ENCODE measurements around the gene KIFAP3. TPM values are rescaled to one million over a fixed set of nuclear protein-coding genes. Genes with fewer than 3 reads are reported as not detected.

Gene KIFAP3
- total and polyA plus RNA-seq, 2 donors (not counting 1 experiment from before 2014, with no cell fraction given) = 3.7 to 14.9 TPM

DNA sequence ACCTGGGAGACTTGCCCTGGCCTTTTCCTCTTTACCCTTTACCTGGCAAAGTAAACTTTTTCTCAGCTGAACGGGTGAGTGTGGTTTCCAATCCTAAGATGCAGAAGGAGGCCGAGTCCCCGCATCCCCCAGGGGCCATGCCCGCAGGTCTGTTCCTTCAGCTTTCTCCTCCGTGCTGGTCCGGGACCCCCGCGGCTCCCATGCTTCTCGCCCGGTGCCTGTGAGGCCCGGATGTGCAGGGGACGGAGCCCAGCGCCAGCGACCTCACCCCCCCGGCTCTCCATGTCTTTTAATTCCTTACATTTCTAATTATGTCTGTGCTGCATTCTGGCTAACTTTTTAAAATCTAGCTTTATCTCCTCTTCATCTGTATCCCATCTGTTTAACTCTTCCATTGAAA is 159.3 kb downstream of the KIFAP3 start:
- H3K27ac Mint-ChIP-seq = no peak overlapping the region
- Histone ChIP-seq H3K9me3 (ENCODE audit: control extremely low read depth in 1 of 3, control insufficient read depth in 2 of 3, insufficient read depth in 1 of 3, low read length in 2 of 3) (peaks cover 0 to 5% (median 0%) of the 10 kb centered on the region in 3 donors), H3K4me2 (replicated peaks; ENCODE audit: low read depth, low read length, poor library complexity, severe bottlenecking) (no peak overlapping the region), H3K4me1 (ENCODE audit: control insufficient read depth in 2 of 2, insufficient read depth in 2 of 2, low read length in 2 of 2) (no peaks in the 10 kb centered on the region), H2AFZ (ENCODE audit: insufficient read depth, low read depth, low read length, poor library complexity, severe bottlenecking) (no peak overlapping the region), H3K36me3 (replicated peaks in 1 of 2; ENCODE audit: control extremely low read depth in 1 of 2, control insufficient read depth in 1 of 2, extremely low read depth in 1 of 2, insufficient read depth in 2 of 2, low read length in 1 of 2) (no peaks in the 10 kb centered on the region), H4K20me1 (ENCODE audit: control insufficient read depth, insufficient read depth, low read length, poor library complexity, severe bottlenecking) (no peaks in the 10 kb centered on the region), H3K9ac (ENCODE audit: low read length) (no peak overlapping the region), H3K4me3 (ENCODE audit: control extremely low read depth in 1 of 5, extremely low read depth in 1 of 5, insufficient read depth in 1 of 5, low read depth in 2 of 5, low read length in 4 of 5) (no peak overlapping the region), H3K27ac (ENCODE audit: low read length in 2 of 2) (no peak overlapping the region), H3K27me3 (replicated peaks in 1 of 4; ENCODE audit: control extremely low read depth in 1 of 4, control insufficient read depth in 3 of 4, insufficient read depth in 4 of 4, low read length in 3 of 4) (no peaks in the 10 kb centered on the region), H3K79me2 (ENCODE audit: control insufficient read depth, insufficient read depth, low read length) (no peaks in the 10 kb centered on the region)
- H3K4me3 Mint-ChIP-seq = no peak overlapping the region
- ChIA-PET CTCF (no interaction called here), POLR2A (no interaction called here)
- ATAC-seq (ENCODE audit: low read depth) (no peak), DNase-seq (no peak)
- no peaks in the 10 kb centered on the region for H3K4me1 Mint-ChIP-seq
- intact Hi-C loops (cut with micrococcal nuclease) = no loop called here
- WGBS (ENCODE audit: insufficient coverage) = 74% methylated on average over 13 of the region's 15 CpGs
- no peaks in the 10 kb centered on the region for H3K9me3 Mint-ChIP-seq (ENCODE audit: insufficient read depth)
- TF ChIP-seq, protein P1, sequence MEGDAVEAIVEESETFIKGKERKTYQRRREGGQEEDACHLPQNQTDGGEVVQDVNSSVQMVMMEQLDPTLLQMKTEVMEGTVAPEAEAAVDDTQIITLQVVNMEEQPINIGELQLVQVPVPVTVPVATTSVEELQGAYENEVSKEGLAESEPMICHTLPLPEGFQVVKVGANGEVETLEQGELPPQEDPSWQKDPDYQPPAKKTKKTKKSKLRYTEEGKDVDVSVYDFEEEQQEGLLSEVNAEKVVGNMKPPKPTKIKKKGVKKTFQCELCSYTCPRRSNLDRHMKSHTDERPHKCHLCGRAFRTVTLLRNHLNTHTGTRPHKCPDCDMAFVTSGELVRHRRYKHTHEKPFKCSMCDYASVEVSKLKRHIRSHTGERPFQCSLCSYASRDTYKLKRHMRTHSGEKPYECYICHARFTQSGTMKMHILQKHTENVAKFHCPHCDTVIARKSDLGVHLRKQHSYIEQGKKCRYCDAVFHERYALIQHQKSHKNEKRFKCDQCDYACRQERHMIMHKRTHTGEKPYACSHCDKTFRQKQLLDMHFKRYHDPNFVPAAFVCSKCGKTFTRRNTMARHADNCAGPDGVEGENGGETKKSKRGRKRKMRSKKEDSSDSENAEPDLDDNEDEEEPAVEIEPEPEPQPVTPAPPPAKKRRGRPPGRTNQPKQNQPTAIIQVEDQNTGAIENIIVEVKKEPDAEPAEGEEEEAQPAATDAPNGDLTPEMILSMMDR (IDR thresholded peaks at IDR 0.05) = no peak
- TF ChIP-seq EZH2 (IDR thresholded peaks at IDR 0.05; ENCODE audit: borderline replicate concordance, insufficient read depth, low read depth, low read length, poor library complexity, severe bottlenecking) = no peak
- H3K27me3 Mint-ChIP-seq = no peaks in the 10 kb centered on the region

DNA sequence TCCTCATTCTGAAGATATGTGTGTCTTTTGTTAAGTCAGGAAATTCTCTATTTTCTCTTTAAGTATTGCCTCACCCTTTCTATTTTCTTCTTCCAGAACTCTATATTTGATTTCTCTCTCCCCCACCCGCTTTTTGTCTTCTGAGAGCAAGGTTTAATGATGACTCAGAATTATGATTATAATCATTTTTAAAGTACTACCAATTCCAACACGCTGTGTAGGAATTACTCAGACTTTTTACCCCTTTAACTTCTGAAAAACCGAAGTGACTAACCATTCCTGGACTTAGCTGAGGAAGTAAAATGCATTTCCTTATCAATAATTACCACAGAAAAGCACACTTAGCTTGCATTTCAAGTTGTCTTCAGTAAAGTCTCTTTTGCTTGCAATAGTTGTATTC is 160.0 kb downstream of the KIFAP3 start:
- Histone ChIP-seq H3K9ac (ENCODE audit: low read length) (no peak overlapping the region), H3K27me3 (replicated peaks in 1 of 4; ENCODE audit: control extremely low read depth in 1 of 4, control insufficient read depth in 3 of 4, insufficient read depth in 4 of 4, low read length in 3 of 4) (no peaks in the 10 kb centered on the region), H2AFZ (ENCODE audit: insufficient read depth, low read depth, low read length, poor library complexity, severe bottlenecking) (no peak overlapping the region), H3K4me1 (ENCODE audit: control insufficient read depth in 2 of 2, insufficient read depth in 2 of 2, low read length in 2 of 2) (no peaks in the 10 kb centered on the region), H4K20me1 (ENCODE audit: control insufficient read depth, insufficient read depth, low read length, poor library complexity, severe bottlenecking) (no peaks in the 10 kb centered on the region), H3K9me3 (ENCODE audit: control extremely low read depth in 1 of 3, control insufficient read depth in 2 of 3, insufficient read depth in 1 of 3, low read length in 2 of 3) (peaks cover 0 to 5% (median 0%) of the 10 kb centered on the region in 3 donors), H3K4me3 (ENCODE audit: control extremely low read depth in 1 of 5, extremely low read depth in 1 of 5, insufficient read depth in 1 of 5, low read depth in 2 of 5, low read length in 4 of 5) (no peak overlapping the region), H3K36me3 (replicated peaks in 1 of 2; ENCODE audit: control extremely low read depth in 1 of 2, control insufficient read depth in 1 of 2, extremely low read depth in 1 of 2, insufficient read depth in 2 of 2, low read length in 1 of 2) (no peaks in the 10 kb centered on the region), H3K79me2 (ENCODE audit: control insufficient read depth, insufficient read depth, low read length) (no peaks in the 10 kb centered on the region), H3K4me2 (replicated peaks; ENCODE audit: low read depth, low read length, poor library complexity, severe bottlenecking) (no peak overlapping the region), H3K27ac (ENCODE audit: low read length in 2 of 2) (no peak overlapping the region)
- Mint-ChIP-seq H3K27ac (no peak overlapping the region), H3K27me3 (no peaks in the 10 kb centered on the region), H3K4me1 (no peaks in the 10 kb centered on the region), H3K9me3 (ENCODE audit: insufficient read depth) (no peaks in the 10 kb centered on the region), H3K4me3 (no peak overlapping the region)
- TF ChIP-seq EZH2 (IDR thresholded peaks at IDR 0.05; ENCODE audit: borderline replicate concordance, insufficient read depth, low read depth, low read length, poor library complexity, severe bottlenecking) = no peak
- TF ChIP-seq, protein P1 (IDR thresholded peaks at IDR 0.05) = no peak
- intact Hi-C loops (cut with micrococcal nuclease) = no loop called here
- ATAC-seq (ENCODE audit: low read depth) (no peak), DNase-seq (no peak)
- ChIA-PET CTCF (no interaction called here), POLR2A (no interaction called here)
- WGBS (ENCODE audit: insufficient coverage) = no CpG with 5 or more reads among the region's 3 CpGs
